PC-9 (cell line): ENCODE measurements around the gene NR1H2.
A peak's percentile ranks its signal among the peaks of the same experiment; 100 is the strongest.

Source experiments
- EZH2 ChIP-seq: fragments of 200-600 bp; sonication (generic); IDR thresholded peaks from 2 replicates; pipeline ENCODE4 v1.8.0; 2017; ENCODE audit warnings: antibody characterized with exemption, low read depth
- TF ChIP-seq, protein P1 (sequence below): fragments of 200-600 bp; sonication (generic); conservative IDR thresholded peaks from 2 replicates; pipeline ENCODE4 v1.6.1; 2017; ENCODE audit warnings: mixed run types, antibody characterized with exemption, mild to moderate bottlenecking, moderate library complexity

DNA sequence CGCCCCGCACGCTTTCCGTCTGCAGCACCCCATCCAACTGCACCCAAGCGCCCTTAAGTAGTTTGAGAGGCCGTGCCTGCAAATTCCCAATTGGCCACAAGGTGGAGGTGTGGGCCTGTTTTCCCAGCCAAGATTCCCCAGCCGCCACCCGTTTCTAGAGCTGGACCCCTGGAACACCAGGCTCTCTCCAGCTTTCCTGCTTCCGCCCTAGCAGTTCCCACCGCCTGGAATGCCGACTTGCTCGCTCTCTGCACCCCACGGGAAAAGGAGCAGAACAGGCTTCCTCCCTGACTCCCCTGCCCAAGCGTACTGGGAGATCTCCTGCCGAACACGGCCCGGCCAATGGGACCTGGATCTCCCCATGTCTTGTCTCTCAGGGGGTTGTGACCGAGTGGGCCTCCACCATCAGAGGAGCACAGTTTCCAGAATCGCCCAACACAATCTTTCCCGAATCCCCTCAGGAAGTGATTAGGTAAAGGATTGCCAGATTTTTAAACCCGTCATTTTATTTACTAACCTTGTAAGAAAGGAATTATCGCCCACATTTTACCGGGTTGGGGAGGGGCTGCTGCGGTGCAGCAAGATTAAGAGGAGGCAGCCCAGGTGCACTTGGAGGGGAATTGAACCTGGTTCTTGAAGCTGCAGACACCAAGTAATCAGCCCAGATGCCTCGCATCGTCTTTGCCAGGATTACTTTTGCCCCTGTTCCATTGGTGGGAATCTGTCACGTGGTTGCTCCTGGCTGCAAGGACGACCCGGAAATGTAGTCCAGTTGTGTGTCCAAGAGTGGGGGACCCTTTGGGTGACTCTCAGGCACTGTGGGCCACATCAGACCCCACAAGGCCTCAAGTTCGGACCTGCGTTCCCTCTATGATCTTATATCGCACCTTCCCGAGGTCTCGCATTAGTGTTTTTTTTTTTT, 7.3 kb upstream of the NR1H2 start:
- TF ChIP-seq, protein P1, sequence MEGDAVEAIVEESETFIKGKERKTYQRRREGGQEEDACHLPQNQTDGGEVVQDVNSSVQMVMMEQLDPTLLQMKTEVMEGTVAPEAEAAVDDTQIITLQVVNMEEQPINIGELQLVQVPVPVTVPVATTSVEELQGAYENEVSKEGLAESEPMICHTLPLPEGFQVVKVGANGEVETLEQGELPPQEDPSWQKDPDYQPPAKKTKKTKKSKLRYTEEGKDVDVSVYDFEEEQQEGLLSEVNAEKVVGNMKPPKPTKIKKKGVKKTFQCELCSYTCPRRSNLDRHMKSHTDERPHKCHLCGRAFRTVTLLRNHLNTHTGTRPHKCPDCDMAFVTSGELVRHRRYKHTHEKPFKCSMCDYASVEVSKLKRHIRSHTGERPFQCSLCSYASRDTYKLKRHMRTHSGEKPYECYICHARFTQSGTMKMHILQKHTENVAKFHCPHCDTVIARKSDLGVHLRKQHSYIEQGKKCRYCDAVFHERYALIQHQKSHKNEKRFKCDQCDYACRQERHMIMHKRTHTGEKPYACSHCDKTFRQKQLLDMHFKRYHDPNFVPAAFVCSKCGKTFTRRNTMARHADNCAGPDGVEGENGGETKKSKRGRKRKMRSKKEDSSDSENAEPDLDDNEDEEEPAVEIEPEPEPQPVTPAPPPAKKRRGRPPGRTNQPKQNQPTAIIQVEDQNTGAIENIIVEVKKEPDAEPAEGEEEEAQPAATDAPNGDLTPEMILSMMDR, result peak; percentile 97
- TF ChIP-seq EZH2, result no peak
